HG02623 (cell line): ENCODE data around the gene MAN1B1.
A peak's percentile ranks its signal among the peaks of the same experiment; 100 is the strongest.
"Not testable (repeated sequence)": the region's sequence is repeated elsewhere in the genome, so short reads cannot be mapped to it uniquely, and the experiment has no call there.

ENCODE experiments used
- ATAC-seq: cut with Tn5 transposase; IDR thresholded peaks from one replicate; pipeline ENCODE4 v1.9.1; 2021; ENCODE audit warnings: moderate library complexity; ENCODE audit not compliant: unreplicated experiment

MAN1B1 gene

GRCh38 chr9:137126786-137127185 lies 40.0 kb downstream of the MAN1B1 start:
- no peak for ATAC-seq

- ATAC-seq: no peak
Observed at GRCh38 chr9:137127301-137128157, 40.7 kb downstream of the MAN1B1 start.

- no peak for ATAC-seq
Observed at GRCh38 chr9:137128158-137128861, 41.5 kb downstream of the MAN1B1 start.

DNA sequence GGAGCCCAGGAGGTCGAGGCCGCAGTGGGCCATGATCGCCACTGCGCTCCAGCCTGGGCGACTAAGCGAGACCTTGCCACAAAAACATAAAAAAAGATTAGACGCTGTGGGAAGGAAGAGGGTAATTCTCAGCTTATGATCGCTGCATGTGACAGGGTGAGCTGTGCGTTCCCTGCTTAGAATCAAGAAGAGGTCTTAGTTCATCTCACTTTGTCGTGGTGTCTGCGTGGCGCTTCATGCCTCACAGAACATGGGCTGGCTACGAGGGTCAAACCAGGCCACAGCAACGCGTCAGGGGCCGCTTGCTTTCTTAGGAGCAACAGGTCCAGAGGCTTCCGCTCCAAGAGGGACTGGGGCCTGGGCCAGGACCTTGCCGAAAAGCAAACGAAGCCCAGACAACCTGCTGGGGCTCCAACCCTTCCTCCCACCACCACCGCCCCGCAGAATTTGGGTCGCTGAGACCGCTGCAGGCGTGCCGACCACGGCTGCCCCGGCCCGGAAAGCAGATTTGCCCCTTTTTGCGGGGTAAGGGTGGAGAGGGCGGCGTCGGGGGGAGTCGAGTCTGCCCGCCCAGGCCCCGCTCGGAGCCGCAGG lies 42.2 kb downstream of the MAN1B1 start:
- ATAC-seq: no peak

- peak; percentile 90 for ATAC-seq
Observed at GRCh38 chr9:137129456-137130175, 42.8 kb downstream of the MAN1B1 start.

DNA sequence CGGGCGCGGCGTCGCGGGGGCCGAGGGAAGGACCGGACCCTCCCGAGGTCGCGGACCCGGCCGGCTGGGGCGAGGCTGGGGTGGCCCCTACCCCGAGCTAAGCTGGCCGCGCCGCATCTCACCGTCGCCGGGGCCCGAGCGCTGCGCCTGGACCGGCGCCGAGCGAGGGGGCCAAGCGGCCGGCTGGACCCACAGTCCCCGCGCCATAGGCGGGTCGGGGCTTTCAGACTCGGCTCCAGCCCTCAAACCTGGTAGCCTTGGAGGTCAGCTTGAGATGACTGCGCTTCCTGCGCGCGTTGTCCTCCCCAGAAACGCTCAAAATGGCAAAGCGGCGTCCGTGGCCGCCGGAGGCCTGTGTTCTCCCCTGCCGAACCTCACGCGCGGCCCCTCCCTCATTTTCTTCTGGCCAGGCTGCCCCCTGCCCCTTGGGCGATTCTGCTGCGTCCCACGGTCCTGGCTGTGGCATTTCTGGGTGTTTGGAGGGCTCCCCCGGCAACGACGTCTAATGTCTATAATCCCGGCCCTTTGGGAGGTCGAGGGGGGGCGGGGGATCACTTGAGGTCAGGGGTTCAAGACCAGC lies 43.5 kb downstream of the MAN1B1 start:
- ATAC-seq: no peak

- ATAC-seq: no peak
Observed at GRCh38 chr9:137134191-137134590, 47.4 kb downstream of the MAN1B1 start.

DNA sequence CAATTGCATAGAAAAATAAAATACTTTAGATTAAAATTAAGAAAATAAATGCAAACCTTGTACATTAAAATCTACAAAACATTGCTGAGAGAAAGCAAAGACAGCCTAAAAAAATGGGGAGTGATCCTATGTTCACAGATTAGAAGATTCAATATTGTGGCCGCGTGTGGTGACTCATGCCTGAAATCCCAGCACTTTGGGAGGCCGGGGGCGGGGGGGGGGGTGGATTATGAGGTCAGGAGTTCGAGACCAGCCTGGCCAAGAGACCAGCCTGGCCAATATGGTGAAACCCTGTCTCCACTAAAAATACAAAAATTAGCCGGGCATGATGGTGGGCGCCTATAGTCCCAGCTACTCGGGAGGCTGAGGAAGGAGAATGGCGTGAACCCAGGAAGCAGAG lies 48.4 kb downstream of the MAN1B1 start:
- ATAC-seq: not testable (repeated sequence)

GRCh38 chr9:137136261-137136880 lies 49.6 kb downstream of the MAN1B1 start:
- no peak for ATAC-seq

DNA sequence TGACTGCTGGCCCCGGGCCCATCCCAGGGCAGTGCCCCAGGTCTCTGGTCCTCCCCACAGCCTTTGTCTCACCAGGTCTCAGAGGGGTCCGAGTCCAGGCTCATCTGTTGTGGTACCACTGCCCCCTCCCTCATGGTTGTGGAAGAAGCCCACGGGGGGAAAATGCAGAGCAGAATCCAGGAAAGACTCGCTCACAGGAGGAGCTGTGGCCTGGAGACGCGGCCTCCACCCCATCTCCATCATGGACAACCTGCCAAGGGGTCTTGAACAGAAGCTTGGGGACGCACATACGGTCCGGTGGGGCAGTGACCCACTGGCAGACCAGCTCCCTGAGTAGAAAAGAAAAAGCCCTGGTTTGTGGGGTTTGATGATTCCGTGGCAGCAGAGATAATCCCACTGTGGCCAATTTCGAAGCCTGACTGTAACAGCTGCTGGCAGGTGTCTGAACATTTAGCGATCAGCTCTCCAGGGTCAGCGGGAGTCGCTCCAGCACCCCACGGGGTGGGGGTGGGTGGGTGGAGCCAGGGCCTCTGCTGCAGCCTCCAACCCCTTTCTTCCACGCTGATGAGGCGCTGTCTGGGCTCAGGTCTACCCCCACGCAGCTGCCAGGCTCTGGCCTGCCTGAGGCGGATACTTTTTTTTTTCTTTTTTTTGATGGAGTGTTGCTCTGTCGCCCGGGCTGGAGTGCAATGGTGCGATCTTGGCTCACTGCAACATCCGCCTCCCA lies 50.3 kb downstream of the MAN1B1 start:
- no peak for ATAC-seq

DNA sequence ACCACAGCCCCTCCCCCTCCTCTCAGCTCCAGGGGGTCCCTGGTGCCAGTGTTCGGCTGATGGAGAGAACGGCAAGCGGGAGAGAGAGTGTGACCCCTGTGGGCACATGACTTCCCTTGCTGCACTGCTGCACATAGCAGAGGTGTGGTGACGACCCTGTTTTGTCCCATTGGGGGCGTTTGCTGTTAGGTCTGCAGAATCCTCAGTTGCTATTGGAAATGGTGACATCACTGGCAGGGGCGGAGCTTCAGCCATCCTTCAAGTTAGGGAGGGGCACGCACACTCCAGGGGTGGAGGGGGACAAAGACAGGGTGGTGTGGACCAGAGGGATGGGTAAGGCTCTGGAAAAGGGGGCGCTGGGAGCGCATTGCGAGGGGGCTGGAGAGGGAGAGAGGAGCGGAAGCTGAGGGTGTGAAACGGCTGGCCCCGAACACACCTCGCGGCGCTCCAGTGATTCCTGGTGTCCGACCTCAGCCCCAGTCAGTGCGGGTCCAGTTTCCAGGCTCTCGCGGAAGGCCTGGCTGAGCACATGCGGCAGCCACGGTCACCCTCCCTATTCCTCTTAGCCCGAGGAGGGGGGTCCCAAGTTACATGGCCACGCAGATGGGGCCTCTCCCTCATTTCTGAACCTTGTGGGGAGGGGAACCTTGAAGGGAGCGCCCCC lies 51.4 kb downstream of the MAN1B1 start:
- ATAC-seq: no peak

DNA sequence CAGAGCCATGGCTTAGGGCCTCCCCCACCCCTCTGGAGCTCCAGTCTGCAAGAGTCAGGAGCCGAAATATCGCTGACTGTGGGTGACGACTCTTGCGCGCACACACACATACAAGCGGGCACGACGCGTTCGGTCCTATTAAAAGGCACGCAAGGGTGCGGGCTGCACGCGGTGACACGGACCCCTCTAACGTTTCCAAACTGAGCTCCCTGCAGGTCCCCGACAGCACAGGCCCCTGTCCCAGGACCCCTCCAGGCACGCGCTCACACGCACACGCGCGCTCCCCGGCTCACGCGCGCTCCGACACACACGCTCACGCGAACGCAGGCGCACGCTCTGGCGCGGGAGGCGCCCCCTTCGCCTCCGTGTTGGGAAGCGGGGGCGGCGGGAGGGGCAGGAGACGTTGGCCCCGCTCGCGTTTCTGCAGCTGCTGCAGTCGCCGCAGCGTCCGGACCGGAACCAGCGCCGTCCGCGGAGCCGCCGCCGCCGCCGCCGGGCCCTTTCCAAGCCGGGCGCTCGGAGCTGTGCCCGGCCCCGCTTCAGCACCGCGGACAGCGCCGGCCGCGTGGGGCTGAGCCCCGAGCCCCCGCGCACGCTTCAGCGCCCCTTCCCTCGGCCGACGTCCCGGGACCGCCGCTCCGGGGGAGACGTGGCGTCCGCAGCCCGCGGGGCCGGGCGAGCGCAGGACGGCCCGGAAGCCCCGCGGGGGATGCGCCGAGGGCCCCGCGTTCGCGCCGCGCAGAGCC lies 52.1 kb downstream of the MAN1B1 start, which contains the start of gene GRIN1:
GRIN1 (plus strand) TSS at position 433 of the 746 bp plus-strand sequence. CDS start 333 bp downstream, outside the sequence.
- no peak for ATAC-seq

DNA sequence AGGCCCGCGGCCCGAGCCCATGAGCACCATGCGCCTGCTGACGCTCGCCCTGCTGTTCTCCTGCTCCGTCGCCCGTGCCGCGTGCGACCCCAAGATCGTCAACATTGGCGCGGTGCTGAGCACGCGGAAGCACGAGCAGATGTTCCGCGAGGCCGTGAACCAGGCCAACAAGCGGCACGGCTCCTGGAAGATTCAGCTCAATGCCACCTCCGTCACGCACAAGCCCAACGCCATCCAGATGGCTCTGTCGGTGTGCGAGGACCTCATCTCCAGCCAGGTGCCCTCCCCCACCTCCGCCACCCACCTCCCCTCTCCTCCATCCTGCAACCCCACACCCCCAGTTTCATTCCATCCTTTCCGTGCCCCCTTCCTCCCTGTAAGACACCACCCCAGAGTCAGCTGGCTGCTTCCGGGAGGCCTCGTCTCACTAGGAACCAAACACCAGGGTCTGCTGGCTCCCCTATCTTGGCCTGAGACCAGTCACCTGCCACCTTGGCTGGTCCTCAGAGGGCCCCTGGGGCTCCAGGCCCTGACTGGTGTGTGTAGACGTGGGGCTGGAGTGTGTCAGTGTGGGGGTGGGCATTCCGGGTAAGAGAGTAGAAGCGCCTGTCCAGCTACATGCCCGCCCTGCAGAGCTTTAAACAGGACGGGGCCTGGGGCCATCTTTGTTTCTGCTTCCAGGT lies 52.8 kb downstream of the MAN1B1 start:
- ATAC-seq: no peak

GRCh38 chr9:137140151-137141012 lies 53.6 kb downstream of the MAN1B1 start:
- ATAC-seq: no peak

DNA sequence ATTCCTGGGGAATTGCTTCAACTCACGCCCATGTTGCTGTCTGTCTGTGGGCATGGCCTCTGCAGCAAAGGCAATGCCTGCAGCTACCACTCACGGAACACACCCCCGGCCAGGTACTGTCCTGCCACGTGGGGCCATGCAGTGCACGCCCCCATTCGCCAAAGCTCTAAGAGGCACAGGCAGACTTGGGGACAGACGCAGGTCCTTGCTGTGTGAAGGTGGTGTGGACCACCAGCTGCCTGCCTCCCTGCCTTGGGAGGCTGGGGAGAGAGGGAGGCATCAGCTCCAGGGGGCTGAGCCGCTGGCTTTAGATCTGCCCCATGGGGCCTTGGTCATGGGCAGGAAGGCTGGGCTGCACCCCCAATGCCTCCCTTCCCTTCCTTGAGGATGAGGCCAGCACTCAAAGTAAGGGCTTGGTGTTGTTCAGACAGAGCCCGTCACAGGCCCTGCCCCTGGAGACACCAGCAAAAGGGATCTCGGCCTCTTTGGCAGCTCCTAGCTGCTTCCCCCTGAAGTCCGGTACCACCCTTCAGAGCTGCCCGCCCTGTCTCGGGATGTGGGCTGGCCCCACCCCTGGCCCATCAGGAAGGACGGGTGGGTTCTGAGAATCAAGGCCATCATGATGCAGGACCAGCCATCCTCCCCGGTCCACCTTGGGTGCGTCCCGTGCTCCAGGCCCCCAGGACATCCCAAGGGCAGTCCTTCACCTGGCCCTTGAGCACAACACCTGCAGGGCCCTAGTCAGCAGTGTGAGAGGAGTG lies 54.4 kb downstream of the MAN1B1 start:
- no peak for ATAC-seq
